CD1c-positive myeloid dendritic cell (primary cell): Measurements from ENCODE around the gene DNAAF8.
A peak's percentile ranks its signal among the peaks of the same experiment; 100 is the strongest.

Source experiments
- DNase-seq: peaks from one replicate; pipeline ENCODE4 v3.0.0-alpha.2; 2016; ENCODE audit errors: extremely low spot score

DNAAF8 gene

DNA sequence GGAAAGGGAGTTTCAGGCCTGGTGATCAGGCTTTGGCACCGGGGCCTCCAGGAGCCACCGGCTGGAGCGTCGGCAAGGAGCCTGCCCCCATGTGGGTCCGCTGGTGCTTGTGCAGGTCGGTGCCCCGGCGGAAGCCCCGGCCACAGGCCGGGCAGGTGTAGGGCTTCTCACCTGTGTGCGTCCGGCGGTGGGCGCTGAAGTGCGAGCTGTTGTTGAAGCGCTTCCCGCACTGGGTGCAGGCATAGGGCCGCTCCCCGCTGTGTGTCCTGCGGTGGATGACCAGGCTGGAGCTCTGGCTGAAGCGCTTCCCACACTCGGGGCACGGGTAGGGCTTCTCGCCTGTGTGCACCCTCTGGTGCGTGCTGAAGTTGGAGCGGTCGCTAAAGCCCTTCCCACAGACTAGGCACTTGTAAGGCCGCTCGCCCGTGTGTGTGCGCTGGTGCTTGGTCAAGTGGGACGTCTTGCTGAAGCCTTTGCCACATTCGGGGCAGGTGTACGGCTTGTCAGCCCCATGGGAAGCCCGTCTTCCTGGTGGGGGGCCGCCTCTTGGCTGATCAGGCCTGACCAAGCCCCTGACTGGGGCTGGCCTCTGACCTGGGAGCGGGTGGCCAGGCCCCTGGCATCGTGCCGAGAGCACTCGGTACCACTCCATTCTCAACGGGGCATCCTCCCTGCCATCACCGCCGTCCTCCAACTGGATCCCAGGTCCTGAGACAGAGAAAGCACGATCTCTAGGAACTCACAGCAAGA is 18.2 kb downstream of the DNAAF8 start:
- DNase-seq: no peak

DNA sequence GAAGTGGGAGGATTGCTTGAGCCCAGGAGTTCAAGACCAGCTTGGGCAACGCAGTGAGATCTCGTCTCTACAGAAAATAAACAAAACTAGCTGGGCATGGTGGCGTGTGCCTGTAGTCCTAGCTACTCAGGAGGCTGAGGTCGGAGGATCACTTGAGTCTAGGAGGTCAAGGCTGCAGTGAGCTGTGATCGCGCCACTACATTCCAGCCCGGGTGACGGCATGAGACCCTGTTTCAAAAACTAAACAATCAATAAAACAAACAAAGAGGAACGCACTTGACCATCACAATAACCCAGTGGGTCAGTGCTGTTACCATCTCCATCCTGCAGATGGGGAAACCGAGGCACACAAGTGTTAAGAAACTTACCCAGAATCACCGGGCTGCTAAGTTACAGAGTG is 18.9 kb downstream of the DNAAF8 start:
- DNase-seq: no peak

DNA sequence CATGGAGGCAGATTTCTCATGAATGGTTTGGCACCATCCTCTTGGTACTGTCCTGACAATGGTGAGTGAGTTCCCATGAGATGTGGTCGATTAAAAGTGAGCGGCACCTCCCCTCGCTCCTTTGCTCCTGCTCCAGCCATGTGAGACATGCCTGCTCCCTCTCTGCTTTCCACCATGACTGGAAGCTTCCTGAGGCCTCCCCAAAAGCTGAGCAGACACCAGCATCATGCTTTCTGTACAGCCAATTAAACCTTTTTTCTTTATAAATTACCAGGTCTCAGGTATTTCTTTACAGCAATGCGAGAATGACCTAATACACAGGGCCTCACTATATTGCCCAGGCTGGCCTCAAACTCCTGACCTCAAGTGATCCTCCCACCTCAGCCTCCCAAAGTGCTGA is 20.5 kb downstream of the DNAAF8 start:
- DNase-seq: no peak

DNA sequence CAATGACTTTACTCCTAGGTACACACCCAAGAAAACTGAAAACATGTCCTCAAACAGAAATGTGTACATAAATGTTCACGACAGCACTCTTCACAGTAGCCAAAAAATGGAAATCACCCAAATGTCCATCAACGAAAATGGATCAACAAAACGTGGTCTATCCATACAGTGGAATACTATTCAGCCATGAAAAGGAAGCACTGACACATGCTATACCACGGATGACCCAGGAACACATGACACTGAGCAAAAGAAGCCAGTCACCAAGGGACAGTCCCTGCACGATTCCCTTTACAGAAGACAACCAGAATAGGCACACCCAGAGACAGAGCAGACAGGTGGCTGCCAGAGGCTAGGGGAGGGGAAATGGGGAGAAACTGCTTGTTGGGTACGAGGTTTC is 21.4 kb downstream of the DNAAF8 start:
- no peak for DNase-seq

DNA sequence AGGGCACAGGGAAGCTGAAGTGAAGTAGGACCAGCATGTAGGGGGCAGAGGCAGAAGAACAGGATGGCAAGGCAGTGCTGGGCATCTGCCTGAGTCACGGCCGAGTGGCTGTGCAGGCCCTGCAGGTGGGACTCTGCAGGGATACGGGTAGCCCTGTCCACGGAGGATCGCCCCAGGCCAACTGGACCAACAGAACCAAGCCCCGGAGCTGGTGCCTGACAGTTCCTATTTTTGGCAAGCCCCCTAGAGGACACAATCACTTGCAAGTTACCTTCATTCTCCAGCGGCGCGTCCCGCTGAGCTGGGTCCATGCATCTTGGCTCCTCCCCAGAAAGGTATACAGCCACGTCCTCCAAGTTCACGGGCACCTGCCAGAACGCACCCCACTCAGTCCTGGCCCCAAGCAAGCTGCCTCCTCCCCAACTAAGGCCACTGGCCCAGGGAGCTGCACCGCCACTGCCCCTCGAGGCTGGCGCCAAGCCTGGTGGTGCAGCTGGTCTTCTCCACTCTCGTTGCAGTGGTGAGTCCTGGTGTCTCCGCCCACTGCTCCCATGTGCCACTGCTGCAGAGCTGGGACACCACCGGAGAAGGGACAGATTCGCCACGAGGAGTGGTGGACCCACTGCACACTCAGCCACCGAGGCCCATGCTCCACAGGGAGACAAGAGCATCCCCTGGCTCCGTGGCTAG is 26.0 kb downstream of the DNAAF8 start:
- DNase-seq: no peak

DNA sequence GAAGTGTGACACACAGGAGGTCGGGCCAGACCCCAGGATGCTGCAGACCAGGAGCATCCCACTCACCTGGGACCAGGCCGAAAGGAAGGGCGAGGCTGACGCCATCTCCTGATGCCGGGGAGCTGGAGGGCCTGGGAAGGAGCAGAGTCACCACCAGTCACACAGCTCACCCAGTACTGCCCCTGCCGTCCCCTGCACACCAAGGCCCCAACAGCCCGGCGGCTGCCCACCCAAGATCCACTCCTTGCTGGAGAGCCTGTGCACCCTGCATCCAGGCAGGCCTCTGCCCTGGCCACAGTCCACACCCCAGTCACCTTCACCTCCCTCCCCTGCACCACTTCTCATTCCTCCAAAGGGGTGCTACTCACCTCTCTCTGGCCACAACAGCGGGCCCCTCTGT is 27.9 kb downstream of the DNAAF8 start:
- DNase-seq: no peak

DNA sequence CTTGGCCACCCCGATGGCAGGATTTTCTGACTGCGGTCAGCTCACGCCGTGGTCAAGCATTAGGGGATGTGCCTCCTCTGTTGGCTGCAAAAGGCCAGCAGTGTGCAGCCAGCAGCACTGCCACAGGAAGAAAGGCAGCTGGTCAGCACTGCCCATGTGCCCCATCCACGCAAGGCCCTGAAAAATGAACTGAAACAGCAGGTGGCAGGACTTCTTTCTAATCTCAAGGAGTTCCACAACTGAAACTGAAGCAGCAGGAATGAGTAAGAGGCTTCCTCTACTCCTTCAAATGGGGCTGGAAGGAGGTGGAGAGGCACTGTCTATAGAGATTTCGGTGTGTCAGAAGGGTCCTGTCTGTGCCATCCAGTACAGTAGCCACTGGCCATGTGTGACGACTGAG is 29.5 kb downstream of the DNAAF8 start:
- DNase-seq: peak; percentile 52

DNA sequence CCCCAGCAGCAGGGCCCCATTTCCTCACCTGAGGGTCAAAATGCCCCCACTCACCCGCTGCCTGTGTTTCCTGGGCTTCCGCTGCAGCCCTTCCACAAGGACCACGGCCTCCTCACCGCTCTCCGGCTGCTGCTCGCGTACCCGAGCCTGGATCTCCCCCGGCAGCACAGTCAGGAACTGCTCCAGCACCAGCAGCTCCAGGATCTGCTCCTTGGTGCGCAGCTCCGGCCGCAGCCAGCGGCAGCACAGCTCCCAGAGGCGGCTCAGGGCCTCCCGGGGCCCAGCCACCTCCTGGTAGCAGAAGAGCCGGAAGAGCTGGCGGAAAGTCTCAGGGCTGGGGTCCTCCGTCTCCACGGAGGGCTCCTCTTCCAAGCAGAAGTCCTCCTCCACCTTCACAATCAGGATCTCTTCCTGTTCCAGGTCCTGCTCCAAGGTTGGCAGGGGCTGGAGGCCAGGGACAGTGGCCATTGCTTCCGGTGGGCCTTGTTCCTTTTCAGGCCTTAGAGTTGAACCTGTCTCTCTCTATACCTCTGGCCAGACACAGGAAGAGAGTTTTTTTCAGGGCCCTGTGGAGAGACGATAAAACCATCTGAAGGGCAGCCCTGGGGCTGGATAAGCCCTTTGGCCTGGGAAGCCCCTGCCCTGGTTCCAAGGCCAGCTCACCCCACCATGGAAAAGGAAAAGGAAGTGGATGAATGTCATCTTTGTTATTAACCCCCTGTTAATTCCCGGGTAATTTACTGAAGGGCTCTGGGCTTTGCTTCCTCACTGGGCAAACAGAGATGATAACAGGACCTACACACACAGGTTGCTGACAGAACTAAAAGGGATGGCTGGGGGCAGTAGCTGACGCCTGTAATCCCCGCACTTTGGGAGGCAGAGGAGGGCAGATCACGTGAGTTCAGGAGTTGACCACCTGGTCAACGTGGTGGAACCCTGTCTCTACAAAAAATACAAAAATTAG is 31.5 kb downstream of the DNAAF8 start:
- DNase-seq: no peak

DNA sequence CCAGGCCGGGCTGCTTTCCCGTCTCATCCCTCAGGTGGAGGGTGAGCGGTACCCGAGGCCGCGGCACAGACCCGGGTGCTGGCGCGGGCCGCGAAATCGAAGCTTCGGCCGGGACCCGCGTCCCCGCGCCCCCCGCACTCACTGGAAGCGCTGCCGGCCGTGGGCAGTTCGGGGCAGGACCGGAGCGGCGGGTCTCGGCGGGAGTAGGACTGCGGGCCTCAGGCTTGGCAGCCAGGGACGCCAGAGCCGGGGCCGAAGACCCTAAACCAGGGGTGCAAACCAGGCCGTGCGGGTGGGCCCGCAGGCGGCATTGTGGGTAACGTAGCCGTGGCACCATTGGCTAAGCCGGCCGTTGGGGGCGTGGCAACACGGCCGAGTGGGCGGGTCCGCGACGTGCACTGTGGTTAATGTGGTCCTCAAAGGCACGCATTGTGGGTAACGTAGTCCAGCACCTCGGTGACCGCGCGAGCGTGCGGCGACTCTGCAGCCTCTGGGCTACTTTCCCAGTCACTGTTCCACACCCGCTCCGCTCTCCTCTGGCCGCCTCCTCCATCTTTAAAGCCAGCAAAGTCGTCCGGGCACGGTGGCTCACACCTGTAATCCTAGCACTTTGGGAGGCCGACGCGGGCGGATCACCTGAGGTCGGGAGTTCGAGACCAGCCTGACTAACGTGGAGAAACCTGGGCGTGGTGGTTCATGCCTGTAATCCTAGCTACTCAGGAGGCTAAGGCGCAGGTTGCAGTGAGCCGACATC is 32.7 kb downstream of the DNAAF8 start, which contains the start of gene ZNF500:
TSS of gene ZNF500 (minus strand) at position 288 of the 754 bp plus-strand sequence. CDS start 1,184 bp downstream, outside the sequence.
- peak; percentile 98 for DNase-seq

DNA sequence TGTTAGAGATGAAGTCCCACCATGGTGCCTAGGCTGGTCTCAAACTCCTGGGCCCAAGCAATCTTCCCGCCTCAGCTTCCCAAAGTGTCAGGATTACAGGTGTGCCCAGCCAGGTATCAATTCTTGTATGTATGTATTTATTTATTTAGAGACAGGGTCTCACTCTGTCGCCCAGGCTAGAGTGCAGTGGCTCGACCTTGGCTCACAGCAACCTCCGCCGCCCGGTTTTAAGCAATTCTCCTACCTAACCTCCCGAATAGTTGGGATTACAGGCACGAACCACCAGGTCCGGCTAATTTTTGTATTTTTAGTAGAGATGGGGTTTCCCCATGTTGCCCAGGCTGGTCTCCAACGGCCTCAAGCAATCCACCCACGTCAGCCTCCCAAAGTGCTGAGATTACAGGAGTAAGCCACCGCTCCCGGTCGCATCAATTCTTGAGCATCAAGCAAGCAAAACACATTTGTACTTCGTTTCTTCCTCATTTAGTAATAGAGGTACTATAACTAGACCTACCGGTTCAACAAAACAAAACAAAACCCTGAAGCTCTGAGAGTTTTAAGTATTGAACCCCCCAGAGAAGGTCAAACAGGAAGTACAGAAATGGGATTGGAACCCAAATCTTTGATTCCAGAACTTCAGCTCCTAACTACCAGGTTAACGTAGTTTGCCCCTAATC is 33.7 kb downstream of the DNAAF8 start:
- peak; percentile 69 for DNase-seq

DNA sequence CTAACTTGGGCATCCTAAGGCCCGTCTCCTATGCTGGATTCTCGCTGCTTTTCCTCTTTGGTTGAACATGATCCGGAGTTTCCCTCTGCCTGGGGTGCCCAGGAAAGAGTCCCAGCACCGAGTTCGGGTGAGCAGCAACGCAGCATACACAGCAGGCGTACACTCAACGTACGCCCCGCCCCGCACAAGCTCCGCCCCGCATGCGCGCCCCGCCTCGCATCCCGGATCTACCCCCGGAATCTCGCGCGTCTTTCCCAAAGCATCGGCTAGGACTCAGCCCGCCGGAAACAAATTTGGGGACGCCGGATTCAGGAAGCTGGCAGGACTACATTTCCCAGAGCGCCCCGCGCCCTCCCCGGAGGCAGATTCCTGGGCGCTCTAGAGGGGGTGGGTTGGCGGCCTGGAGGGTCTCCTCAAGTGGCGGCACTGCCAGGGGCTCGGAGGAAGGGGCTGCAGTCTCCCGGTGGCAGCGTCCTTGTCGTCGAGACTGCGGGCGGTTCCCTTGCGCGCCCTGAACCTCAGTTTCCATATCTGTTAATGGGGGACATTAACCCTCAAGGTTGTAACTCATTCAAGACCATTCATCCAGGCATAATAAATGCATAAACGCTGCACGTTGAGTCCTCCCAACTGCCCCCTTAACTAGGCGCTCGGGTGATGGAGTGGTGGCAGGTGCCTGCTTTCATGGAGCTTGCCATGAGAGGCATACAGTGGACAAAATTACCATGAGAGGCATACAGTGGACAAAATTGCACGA is 34.4 kb downstream of the DNAAF8 start:
- DNase-seq: peak; percentile 96

DNA sequence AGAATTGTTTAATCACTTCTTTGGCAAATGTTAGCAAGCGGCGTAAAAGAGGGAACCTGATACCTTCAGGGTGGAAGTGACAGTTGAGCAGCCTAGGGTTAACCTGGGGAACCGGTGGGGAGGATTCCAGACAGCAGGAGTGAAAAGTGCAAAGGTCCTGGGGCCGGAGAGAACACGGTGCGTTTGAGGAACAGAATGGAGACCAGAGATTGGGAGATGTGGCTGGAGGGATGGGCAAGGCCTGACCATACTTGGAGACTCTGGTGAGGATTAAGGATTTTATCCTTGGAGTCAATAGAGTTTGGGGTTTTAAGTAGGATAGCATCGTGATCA is 34.9 kb downstream of the DNAAF8 start:
- DNase-seq: no peak

DNA sequence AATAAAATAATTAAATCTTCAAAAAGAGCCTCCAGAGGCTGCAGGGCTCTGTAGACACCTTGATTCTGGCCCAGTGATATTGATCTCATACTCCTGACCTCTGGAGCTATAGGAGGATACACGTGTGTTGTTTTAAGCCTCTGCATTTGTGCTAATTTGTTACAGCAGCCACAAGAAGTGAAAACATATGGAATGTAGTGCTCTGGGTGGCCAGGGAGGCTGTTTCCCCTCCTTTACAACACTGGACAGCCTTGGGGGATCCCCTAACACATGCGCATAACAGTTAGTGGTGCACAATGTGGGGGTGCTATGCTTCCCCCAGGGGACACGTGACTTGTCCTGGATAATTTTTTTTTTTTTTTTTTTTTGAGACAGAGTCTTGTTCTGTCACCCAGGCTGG is 37.3 kb downstream of the DNAAF8 start:
- DNase-seq: no peak

DNA sequence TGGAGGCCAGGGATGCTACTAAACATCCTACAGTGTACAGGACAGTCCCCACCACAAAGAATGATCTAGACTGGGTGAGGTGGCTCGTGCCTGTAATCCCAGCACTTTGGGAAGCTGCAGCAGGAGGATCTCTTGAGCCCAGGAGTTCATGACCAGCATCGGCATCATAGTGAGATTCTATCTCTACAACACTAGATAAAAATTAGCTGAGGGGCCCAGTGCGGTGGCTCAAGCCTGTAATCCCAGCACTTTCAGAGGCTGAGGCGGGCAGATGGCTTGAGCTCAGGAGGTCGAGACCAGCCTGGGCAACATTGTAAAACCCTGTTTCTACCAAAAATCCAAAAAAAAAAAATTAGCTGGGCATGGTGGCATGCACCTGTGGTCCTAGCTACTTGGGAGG is 38.0 kb downstream of the DNAAF8 start:
- DNase-seq: no peak

DNA sequence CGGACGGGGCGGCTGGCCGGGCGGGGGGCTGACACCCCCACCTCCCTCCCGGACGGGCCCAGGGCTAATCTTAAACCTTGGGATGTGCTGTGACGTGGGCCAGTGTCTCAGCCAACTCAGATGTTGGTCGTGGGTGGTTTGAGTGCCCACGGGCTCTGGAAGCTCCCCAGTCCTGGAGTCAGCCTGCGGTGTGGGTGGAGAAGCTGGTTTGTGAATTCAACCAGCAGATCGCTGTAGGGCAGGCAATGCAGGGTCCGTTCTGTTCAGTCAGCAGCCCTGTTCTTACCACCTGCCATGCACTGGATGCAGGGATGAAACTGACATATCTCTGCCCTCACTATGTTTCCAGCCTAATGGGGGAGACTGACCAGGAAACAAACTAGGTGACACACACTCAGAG is 40.7 kb downstream of the DNAAF8 start:
- no peak for DNase-seq

DNA sequence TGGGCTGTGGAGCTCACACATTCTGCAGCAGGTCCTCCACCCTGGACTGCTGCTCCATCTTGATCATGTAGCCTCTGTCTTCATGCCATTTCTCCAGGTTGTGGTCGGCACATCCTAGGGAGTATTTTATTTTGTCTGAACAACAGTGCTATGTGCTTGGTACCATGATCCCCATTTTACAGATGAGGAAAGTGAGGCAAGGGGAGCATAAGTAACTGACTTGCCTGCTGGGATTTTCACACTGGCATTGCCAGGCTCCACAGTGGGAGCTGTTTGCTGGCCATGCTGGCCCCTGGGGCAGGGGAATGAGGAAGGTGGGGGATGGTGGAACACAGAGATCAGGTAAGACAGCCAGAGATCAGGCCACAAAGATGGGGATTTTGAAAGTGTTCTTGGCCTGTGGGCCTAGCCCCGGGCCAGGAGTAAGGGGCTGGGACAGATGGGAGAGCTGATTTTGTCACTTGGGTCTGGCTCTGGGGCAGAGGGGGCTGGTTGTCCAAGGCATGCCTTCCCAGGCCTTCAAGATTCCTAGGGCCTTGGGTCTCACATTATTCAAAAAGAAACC is 41.9 kb downstream of the DNAAF8 start:
- no peak for DNase-seq

DNA sequence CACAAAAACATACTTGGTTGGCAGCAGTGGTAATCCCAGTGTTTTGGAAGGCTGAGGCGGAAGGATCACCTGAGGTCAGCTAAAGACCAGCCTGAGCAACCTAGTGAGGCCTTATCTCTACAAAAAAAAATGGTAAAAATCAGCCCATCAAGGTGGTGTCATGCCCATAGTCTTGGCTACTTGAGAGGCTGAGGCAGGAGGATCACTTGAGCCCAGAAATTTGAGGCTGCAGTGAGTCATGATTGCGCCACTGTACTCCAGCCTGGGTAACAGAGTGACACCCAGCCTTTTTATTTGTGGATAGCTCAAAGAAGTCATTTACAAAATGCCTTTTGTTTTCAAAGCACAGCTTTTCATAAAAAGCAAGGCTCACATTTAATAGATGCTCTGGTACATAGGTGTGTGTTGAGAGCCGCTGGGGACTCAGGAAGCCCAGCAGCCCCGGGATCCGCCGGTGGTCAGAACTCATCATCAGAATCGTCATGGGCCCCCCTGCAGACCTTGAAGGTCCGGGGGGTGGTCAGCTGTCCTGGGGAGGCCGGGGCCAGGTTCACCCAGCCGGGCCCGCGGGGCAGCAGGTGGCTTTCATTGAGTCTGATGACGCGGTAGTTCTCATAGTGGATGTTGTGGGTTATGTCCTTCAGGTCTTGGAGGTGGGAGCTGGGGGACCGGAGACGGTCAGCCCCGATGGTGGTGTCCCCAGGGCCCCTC is 43.2 kb downstream of the DNAAF8 start:
- DNase-seq: no peak

DNA sequence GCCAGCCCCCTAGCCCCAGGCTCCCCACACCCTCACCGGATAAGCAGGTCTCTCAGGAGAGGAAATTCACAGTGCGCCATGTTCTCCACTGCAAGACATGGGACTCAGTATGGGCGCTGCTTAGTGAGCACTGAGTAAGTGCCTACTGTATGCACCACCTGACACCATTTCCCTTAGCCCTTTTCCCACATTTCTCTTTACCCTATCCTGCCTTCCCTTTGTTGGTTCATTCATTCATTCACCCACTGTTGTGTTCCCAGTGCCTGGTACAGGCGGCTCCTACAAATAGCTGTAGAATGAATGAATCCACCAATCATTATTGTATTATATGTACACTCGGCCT is 43.7 kb downstream of the DNAAF8 start:
- no peak for DNase-seq

DNA sequence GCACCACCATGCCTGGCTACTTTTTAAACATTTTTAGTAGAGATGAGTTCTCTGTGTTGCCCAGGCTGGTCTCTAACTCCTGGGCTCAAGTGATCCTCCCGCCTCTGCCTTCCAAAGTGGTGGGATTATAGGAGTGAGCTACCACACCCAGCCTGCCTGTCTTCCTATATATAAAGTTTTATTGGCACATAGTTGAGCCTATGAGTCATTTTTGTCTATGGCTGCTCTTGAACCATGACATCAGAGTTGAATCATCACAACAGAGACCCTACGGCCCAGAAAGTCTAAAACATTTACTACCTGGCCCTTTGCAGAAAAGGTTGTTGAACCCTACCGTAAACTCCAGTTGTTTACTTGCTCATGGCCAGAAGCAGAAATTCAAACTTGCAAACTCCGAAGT is 45.9 kb downstream of the DNAAF8 start:
- DNase-seq: no peak
